Neuronal stem cell (in vitro differentiated cells): Measurements from ENCODE around the gene FLVCR2.

Source experiments
- DNase-seq: peaks from one replicate; pipeline ENCODE4 v3.0.0-alpha.2; 2013; ENCODE audit warnings: low spot score
- H2AFZ ChIP-seq: one replicate; pipeline ENCODE4 v1.6.1; 2013; ENCODE audit warnings: mild to moderate bottlenecking, low read length, inconsistent platforms
- H2AK5ac ChIP-seq: 2 replicates; pipeline ENCODE4 v1.6.1; 2013; ENCODE audit warnings: low read depth, mild to moderate bottlenecking, inconsistent platforms, low read length, moderate library complexity, mixed read lengths
- H2BK120ac ChIP-seq: 2 replicates; pipeline ENCODE4 v1.6.1; 2013; ENCODE audit warnings: low read depth, mild to moderate bottlenecking, inconsistent platforms, low read length, moderate library complexity, mixed read lengths
- H2BK12ac ChIP-seq: one replicate; pipeline ENCODE4 v1.6.1; 2013; ENCODE audit warnings: low read length, inconsistent platforms
- H2BK15ac ChIP-seq: 2 replicates; pipeline ENCODE4 v1.6.1; 2013; ENCODE audit warnings: mild to moderate bottlenecking, low read length, inconsistent platforms, mixed read lengths
- H2BK5ac ChIP-seq: one replicate; pipeline ENCODE4 v1.6.1; 2013; ENCODE audit warnings: inconsistent platforms, mild to moderate bottlenecking, low read length, moderate library complexity
- H3K14ac ChIP-seq: one replicate; pipeline ENCODE4 v1.6.1; 2013; ENCODE audit warnings: low read length, inconsistent platforms
- H3K18ac ChIP-seq: 2 replicates; pipeline ENCODE4 v1.6.1; 2013; ENCODE audit warnings: low read length, inconsistent platforms
- H3K23ac ChIP-seq: 2 replicates; pipeline ENCODE4 v1.6.1; 2013; ENCODE audit warnings: low read depth, mild to moderate bottlenecking, mixed read lengths, low read length, inconsistent platforms; ENCODE audit not compliant: poor library complexity
- H3K27ac ChIP-seq: replicated peaks from 3 replicates; pipeline ENCODE4 v1.5.1; 2013; ENCODE audit warnings: low read length, inconsistent platforms
- H3K27me3 ChIP-seq, 3 experiments: 2 replicates each; pipeline ENCODE4 v1.6.1; 2013; ENCODE audit warnings: low read length in 3 of 3, mild to moderate bottlenecking in 2 of 3, inconsistent platforms in 1 of 3, low read depth in 1 of 3, mixed read lengths in 1 of 3, moderate library complexity in 1 of 3; ENCODE audit not compliant: control insufficient read depth in 3 of 3, insufficient read depth in 3 of 3
- H3K36me3 ChIP-seq, 2 donors: replicated peaks in 1 of 2; 2 replicates each; pipeline ENCODE4 v1.6.1; 2013; ENCODE audit warnings: low read length in 2 of 2; ENCODE audit not compliant: control insufficient read depth in 2 of 2, insufficient read depth in 2 of 2
- H3K4ac ChIP-seq: 2 replicates; pipeline ENCODE4 v1.6.1; 2013; ENCODE audit warnings: inconsistent platforms, mild to moderate bottlenecking, low read length, moderate library complexity
- H3K4me1 ChIP-seq, 2 donors: 1 replicate in 1 of 2; 2 replicates in 1 of 2; pipeline ENCODE4 v1.6.1; 2013; ENCODE audit warnings: low read length in 2 of 2, low read depth in 1 of 2; ENCODE audit not compliant: control insufficient read depth in 2 of 2, insufficient read depth in 1 of 2
- H3K4me2 ChIP-seq: one replicate; pipeline ENCODE4 v1.6.1; 2013; ENCODE audit warnings: mild to moderate bottlenecking, low read length, inconsistent platforms; ENCODE audit not compliant: insufficient read depth, poor library complexity, severe bottlenecking
- H3K4me3 ChIP-seq, 2 donors: 2 replicates each; pipeline ENCODE4 v1.5.1; 2013; ENCODE audit warnings: low read length in 2 of 2, mild to moderate bottlenecking in 2 of 2, inconsistent platforms in 1 of 2, moderate library complexity in 1 of 2
- H3K79me1 ChIP-seq: one replicate; pipeline ENCODE4 v1.6.1; 2013; ENCODE audit warnings: low read depth, mild to moderate bottlenecking, inconsistent platforms, low read length, moderate library complexity
- H3K9ac ChIP-seq: one replicate; pipeline ENCODE4 v1.6.1; 2013; ENCODE audit warnings: mild to moderate bottlenecking, low read depth, low read length, inconsistent platforms; ENCODE audit not compliant: poor library complexity
- H3K9me3 ChIP-seq, 2 donors: replicated peaks in 1 of 2; 2 replicates each; pipeline versions ENCODE3 to v1.6.1; 2013; ENCODE audit warnings: low read length in 2 of 2, mild to moderate bottlenecking in 2 of 2, inconsistent platforms in 1 of 2, low read depth in 1 of 2, mixed read lengths in 1 of 2, moderate library complexity in 1 of 2; ENCODE audit not compliant: control insufficient read depth in 2 of 2, insufficient read depth in 1 of 2
- H4K8ac ChIP-seq: one replicate; pipeline ENCODE4 v1.6.1; 2013; ENCODE audit warnings: low read depth, mild to moderate bottlenecking, inconsistent platforms, low read length, moderate library complexity
- H4K91ac ChIP-seq: one replicate; pipeline ENCODE4 v1.6.1; 2013; ENCODE audit warnings: low read length, low read depth, mild to moderate bottlenecking, inconsistent platforms; ENCODE audit not compliant: poor library complexity
- WGBS, 2 donors: extraction: QIAGEN DNeasy Blood & Tissue Kit; methylation state at CpG; one replicate each; pipeline ENCODE4 v1.1.7; 2013; ENCODE audit warnings: missing lambda C conversion rate in 2 of 2, mixed read lengths in 1 of 2; ENCODE audit not compliant: insufficient read length in 2 of 2, insufficient replicate concordance in 1 of 2; ENCODE audit errors: extremely low coverage in 2 of 2; 5-methylcytosine and 5-hydroxymethylcytosine counted together

FLVCR2 gene

GRCh38 chr14:75568791-75569190 is 9.6 kb upstream of the FLVCR2 start:
- Histone ChIP-seq H2BK15ac (no peak overlapping the region), H3K4me1 (no peaks in the 10 kb centered on the region), H3K36me3 (no peaks in the 10 kb centered on the region), H2AFZ (no peak overlapping the region), H2BK120ac (no peak overlapping the region), H4K8ac (no peak overlapping the region), H3K9ac (no peak overlapping the region), H3K9me3 (no peaks in the 10 kb centered on the region), H2BK5ac (no peak overlapping the region), H2BK12ac (no peak overlapping the region), H4K91ac (no peak overlapping the region), H3K79me1 (no peaks in the 10 kb centered on the region), H3K27ac (no peak overlapping the region), H3K4me3 (no peak overlapping the region), H3K23ac (no peak overlapping the region), H3K18ac (no peak overlapping the region), H3K4me2 (no peak overlapping the region), H3K27me3 (peaks cover 0 to 30% (median 0%) of the 10 kb centered on the region in 3 experiments), H3K4ac (no peak overlapping the region), H2AK5ac (no peak overlapping the region), H3K14ac (no peak overlapping the region)
- no CpG with 5 or more reads among the region's 6 CpGs for WGBS, 2 donors
- no peak for DNase-seq

- no peaks in the 10 kb centered on the region for H3K9me3 ChIP-seq
These were observed 7.6 kb upstream of the FLVCR2 start for GRCh38 chr14:75570797-75571196.

GRCh38 chr14:75572104-75572503 is 6.3 kb upstream of the FLVCR2 start:
- H4K91ac ChIP-seq, result no peak overlapping the region
- no peak overlapping the region for H4K8ac ChIP-seq
- H3K14ac ChIP-seq, result no peak overlapping the region
- H3K27me3 ChIP-seq, result peaks cover 0 to 27% (median 0%) of the 10 kb centered on the region in 3 experiments
- H2AFZ ChIP-seq, result no peak overlapping the region
- H3K27ac ChIP-seq, result no peak overlapping the region
- no peaks in the 10 kb centered on the region for H3K79me1 ChIP-seq
- no peaks in the 10 kb centered on the region for H3K4me1 ChIP-seq
- H3K18ac ChIP-seq, result no peak overlapping the region
- H2BK120ac ChIP-seq, result no peak overlapping the region
- H3K36me3 ChIP-seq, result no peaks in the 10 kb centered on the region
- no peak overlapping the region for H3K4ac ChIP-seq
- H3K9ac ChIP-seq, result no peak overlapping the region
- no CpG with 5 or more reads among the region's 6 CpGs for WGBS, 2 donors
- no peak for DNase-seq
- no peaks in the 10 kb centered on the region for H3K9me3 ChIP-seq
- H3K4me2 ChIP-seq, result no peak overlapping the region
- H2AK5ac ChIP-seq, result no peak overlapping the region
- no peak overlapping the region for H3K4me3 ChIP-seq
- no peak overlapping the region for H2BK5ac ChIP-seq
- no peak overlapping the region for H3K23ac ChIP-seq
- H2BK12ac ChIP-seq, result no peak overlapping the region
- no peak overlapping the region for H2BK15ac ChIP-seq

More at GRCh38 chr14:75570797-75571196, 7.6 kb upstream of the FLVCR2 start:
- Histone ChIP-seq H3K4ac (no peak overlapping the region), H3K4me1 (no peaks in the 10 kb centered on the region), H4K91ac (no peak overlapping the region), H3K27me3 (peaks cover 0 to 27% (median 0%) of the 10 kb centered on the region in 3 experiments), H3K27ac (no peak overlapping the region), H2AFZ (no peak overlapping the region), H3K4me3 (no peak overlapping the region), H3K4me2 (no peak overlapping the region), H4K8ac (no peak overlapping the region), H3K79me1 (no peaks in the 10 kb centered on the region), H3K9ac (no peak overlapping the region), H2AK5ac (no peak overlapping the region), H3K18ac (no peak overlapping the region), H2BK5ac (no peak overlapping the region), H2BK15ac (no peak overlapping the region), H3K23ac (no peak overlapping the region), H2BK120ac (no peak overlapping the region), H2BK12ac (no peak overlapping the region), H3K14ac (no peak overlapping the region), H3K36me3 (no peaks in the 10 kb centered on the region)
- no CpG with 5 or more reads among the region's 2 CpGs for WGBS, 2 donors
- no peak for DNase-seq

GRCh38 chr14:75577090-75577489 is 1.3 kb upstream of the FLVCR2 start:
- Histone ChIP-seq H3K4me1 (peaks cover 9 to 12% of the 10 kb centered on the region in 2 donors), H2AFZ (no peak overlapping the region), H2BK120ac (no peak overlapping the region), H3K9ac (no peak overlapping the region), H3K4me3 (no peak overlapping the region), H3K23ac (no peak overlapping the region), H4K91ac (no peak overlapping the region), H3K18ac (no peak overlapping the region), H3K27me3 (peaks cover 0 to 6% (median 0%) of the 10 kb centered on the region in 3 experiments), H2AK5ac (no peak overlapping the region), H3K4me2 (no peak overlapping the region), H3K9me3 (no peaks in the 10 kb centered on the region), H3K27ac (no peak overlapping the region), H2BK15ac (no peak overlapping the region), H2BK12ac (no peak overlapping the region), H2BK5ac (no peak overlapping the region), H3K79me1 (no peaks in the 10 kb centered on the region), H3K36me3 (no peaks in the 10 kb centered on the region), H3K4ac (no peak overlapping the region), H4K8ac (no peak overlapping the region), H3K14ac (no peak overlapping the region)
- no peak for DNase-seq
- WGBS, 2 donors, result no CpG with 5 or more reads among the region's 3 CpGs
